ENCODE data around the gene ITGAE. TPM values are rescaled to one million over a fixed set of nuclear protein-coding genes. Genes with fewer than 3 reads are reported as not detected.
"Not testable (repeated sequence)": the region's sequence is repeated elsewhere in the genome, so short reads cannot be mapped to it uniquely, and the experiment has no call there.

The ITGAE gene
- polyA plus RNA-seq, 3 donors from 2014 or later = 68.2 to 81.9 (median 81.8) TPM

GRCh38 chr17:3739422-3740124 lies 61.4 kb downstream of the ITGAE start:
- Mint-ChIP-seq H3K9me3 (no peaks in the 10 kb centered on the region), H3K36me3 (peaks cover 0 to 3% (median 0%) of the 10 kb centered on the region in 3 donors), H3K4me3 (peak overlapping the region in 1 of 5 donors; percentile 47), H3K27me3 (ENCODE audit: low read depth in 3 of 3) (peaks cover 4% of the 10 kb centered on the region in 3 donors), H3K27ac (peak overlapping the region; percentile 18 to 88 (median 50)), H3K4me1 (peaks cover 31 to 44% of the 10 kb centered on the region in 2 donors)
- no peak for DNase-seq

- peaks cover 4 to 7% (median 4%) of the 10 kb centered on the region in 3 donors for H3K27me3 Mint-ChIP-seq (ENCODE audit: low read depth in 3 of 3)
- H3K27ac Mint-ChIP-seq = peak overlapping the region; percentile 9 to 88 (median 56)
- H3K4me3 Mint-ChIP-seq = peak overlapping the region in 2 of 5 donors; percentile 2 to 16
- H3K9me3 Mint-ChIP-seq = no peaks in the 10 kb centered on the region
- peak; percentile 33 to 37 (median 36) for DNase-seq
- H3K4me1 Mint-ChIP-seq = peaks cover 31 to 44% of the 10 kb centered on the region in 2 donors
- H3K36me3 Mint-ChIP-seq = peaks cover 0 to 3% (median 0%) of the 10 kb centered on the region in 3 donors
Measured at GRCh38 chr17:3738562-3739295, 62.3 kb downstream of the ITGAE start.

GRCh38 chr17:3735515-3735914 lies 65.5 kb downstream of the ITGAE start:
- Mint-ChIP-seq H3K27ac (peak overlapping the region in 1 of 6 donors; percentile 14), H3K4me1 (peaks cover 27 to 34% of the 10 kb centered on the region in 2 donors), H3K4me3 (no peak overlapping the region), H3K36me3 (peaks cover 0 to 3% (median 0%) of the 10 kb centered on the region in 3 donors), H3K9me3 (no peaks in the 10 kb centered on the region), H3K27me3 (ENCODE audit: low read depth in 3 of 3) (peaks cover 2 to 6% (median 5%) of the 10 kb centered on the region in 3 donors)
- no peak for DNase-seq

- peaks cover 24 to 28% of the 10 kb centered on the region in 2 donors for H3K4me1 Mint-ChIP-seq
- H3K36me3 Mint-ChIP-seq; H3K4me3 Mint-ChIP-seq; H3K27ac Mint-ChIP-seq; H3K9me3 Mint-ChIP-seq; DNase-seq; H3K27me3 Mint-ChIP-seq (ENCODE audit: low read depth in 3 of 3): not testable (repeated sequence)
Measured at GRCh38 chr17:3734911-3735276, 66.1 kb downstream of the ITGAE start.

- Mint-ChIP-seq H3K4me1 (peaks cover 0 to 1% of the 10 kb centered on the region in 2 donors), H3K27me3 (ENCODE audit: low read depth in 3 of 3) (peaks cover 2 to 6% (median 5%) of the 10 kb centered on the region in 3 donors), H3K36me3 (no peaks in the 10 kb centered on the region), H3K27ac (no peak overlapping the region), H3K4me3 (no peak overlapping the region), H3K9me3 (no peaks in the 10 kb centered on the region)
- DNase-seq = no peak
Measured at GRCh38 chr17:3732210-3732621, 68.8 kb downstream of the ITGAE start.

- Mint-ChIP-seq H3K4me3 (no peak overlapping the region), H3K27me3 (ENCODE audit: low read depth in 3 of 3) (peaks cover 2 to 6% (median 2%) of the 10 kb centered on the region in 3 donors), H3K9me3 (no peaks in the 10 kb centered on the region), H3K27ac (no peak overlapping the region), H3K4me1 (no peaks in the 10 kb centered on the region), H3K36me3 (no peaks in the 10 kb centered on the region)
- no peak for DNase-seq
Measured at GRCh38 chr17:3730881-3731429, 70.0 kb downstream of the ITGAE start.

- no peak for DNase-seq
- H3K4me1 Mint-ChIP-seq = peaks cover 2 to 4% of the 10 kb centered on the region in 2 donors
Measured at GRCh38 chr17:3729881-3730280, 71.1 kb downstream of the ITGAE start.

GRCh38 chr17:3728099-3728498 lies 72.9 kb downstream of the ITGAE start:
- not testable (repeated sequence) for H3K27ac Mint-ChIP-seq; H3K4me3 Mint-ChIP-seq; H3K36me3 Mint-ChIP-seq; DNase-seq; H3K27me3 Mint-ChIP-seq (ENCODE audit: low read depth in 3 of 3); H3K9me3 Mint-ChIP-seq
- H3K4me1 Mint-ChIP-seq = peaks cover 12 to 16% of the 10 kb centered on the region in 2 donors

More at GRCh38 chr17:3729881-3730280, 71.1 kb downstream of the ITGAE start:
- Mint-ChIP-seq H3K27me3 (ENCODE audit: low read depth in 3 of 3) (peaks cover 0 to 3% (median 2%) of the 10 kb centered on the region in 3 donors), H3K4me3 (no peak overlapping the region), H3K36me3 (no peaks in the 10 kb centered on the region), H3K27ac (no peak overlapping the region), H3K9me3 (no peaks in the 10 kb centered on the region)

- H3K36me3 Mint-ChIP-seq = no peaks in the 10 kb centered on the region
Measured at GRCh38 chr17:3727041-3727440, 73.9 kb downstream of the ITGAE start.

GRCh38 chr17:3724378-3725077 lies 76.5 kb downstream of the ITGAE start:
- Mint-ChIP-seq H3K4me1 (peaks cover 28 to 30% of the 10 kb centered on the region in 2 donors), H3K4me3 (peak overlapping the region; percentile 72 to 93 (median 81)), H3K27ac (no peak overlapping the region), H3K36me3 (peaks cover 0 to 4% (median 4%) of the 10 kb centered on the region in 3 donors), H3K27me3 (ENCODE audit: low read depth in 3 of 3) (peaks cover 1 to 11% (median 4%) of the 10 kb centered on the region in 3 donors), H3K9me3 (no peaks in the 10 kb centered on the region)
- no peak for DNase-seq

More at GRCh38 chr17:3727041-3727440, 73.9 kb downstream of the ITGAE start:
- Mint-ChIP-seq H3K9me3 (no peaks in the 10 kb centered on the region), H3K4me3 (no peak overlapping the region), H3K27me3 (ENCODE audit: low read depth in 3 of 3) (peaks cover 2 to 11% (median 4%) of the 10 kb centered on the region in 3 donors), H3K27ac (peak overlapping the region in 1 of 6 donors; percentile 8), H3K4me1 (peaks cover 22 to 25% of the 10 kb centered on the region in 2 donors)
- DNase-seq = no peak

GRCh38 chr17:3723556-3724377 lies 77.2 kb downstream of the ITGAE start, which contains the start of gene HASPIN:
Gene HASPIN (plus strand): TSS chr17:3723903. CDS start chr17:3723936, 33 bp downstream.
- H3K27me3 Mint-ChIP-seq (ENCODE audit: low read depth in 3 of 3) = peaks cover 1 to 11% (median 4%) of the 10 kb centered on the region in 3 donors
- peak within 1 kb of the TSS; percentile 93 to 95 (median 93) for H3K4me3 Mint-ChIP-seq
- no peaks in the 10 kb centered on the region for H3K9me3 Mint-ChIP-seq
- H3K36me3 Mint-ChIP-seq = peaks cover 0 to 5% (median 4%) of the 10 kb centered on the region in 3 donors
- H3K4me1 Mint-ChIP-seq = peaks cover 28 to 30% of the 10 kb centered on the region in 2 donors
- DNase-seq = peak; percentile 90 to 92 (median 92)
- H3K27ac Mint-ChIP-seq = peak within 1 kb of the TSS; percentile 76 to 93 (median 86)

GRCh38 chr17:3723188-3723555 lies 77.8 kb downstream of the ITGAE start:
- H3K9me3 Mint-ChIP-seq = no peaks in the 10 kb centered on the region
- H3K27ac Mint-ChIP-seq = peak overlapping the region; percentile 76 to 93 (median 86)
- peaks cover 28 to 36% of the 10 kb centered on the region in 2 donors for H3K4me1 Mint-ChIP-seq
- peak in 1 of 3 donors; percentile 7 for DNase-seq
- H3K27me3 Mint-ChIP-seq (ENCODE audit: low read depth in 3 of 3) = peaks cover 1 to 11% (median 4%) of the 10 kb centered on the region in 3 donors
- peaks cover 4 to 11% (median 10%) of the 10 kb centered on the region in 3 donors for H3K36me3 Mint-ChIP-seq
- H3K4me3 Mint-ChIP-seq = peak overlapping the region; percentile 93 to 95 (median 93)
